GM18519 (cell line): ENCODE measurements around the gene IFT43.
"Not testable (repeated sequence)": the region's sequence is repeated elsewhere in the genome, so short reads cannot be mapped to it uniquely, and the experiment has no call there.

ENCODE experiments used
- ATAC-seq: cut with Tn5 transposase; IDR thresholded peaks from one replicate; pipeline ENCODE4 v1.9.1; 2021; ENCODE audit warnings: mild to moderate bottlenecking, moderate library complexity; ENCODE audit not compliant: unreplicated experiment, low FRiP score

The IFT43 gene

DNA sequence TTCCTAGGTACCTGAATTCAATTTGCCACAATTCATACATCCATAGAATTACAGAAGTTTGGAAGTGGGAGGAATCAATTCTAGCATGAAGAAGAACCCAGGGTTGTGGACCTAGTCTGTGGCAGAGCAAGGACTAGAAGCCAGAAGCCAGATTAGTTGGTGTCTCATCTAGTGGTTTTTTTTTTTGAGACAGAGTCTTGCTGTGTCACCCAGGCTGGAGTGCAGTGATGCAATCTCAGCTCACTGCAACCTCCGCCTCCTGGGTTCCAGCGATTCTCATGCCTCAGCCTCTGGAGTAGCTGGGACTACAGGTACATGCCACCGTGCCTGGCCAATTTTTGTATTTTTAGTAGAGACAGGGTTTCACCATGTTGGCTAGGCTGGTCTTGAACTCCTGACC is 24.1 kb downstream of the IFT43 start:
- not testable (repeated sequence) for ATAC-seq

DNA sequence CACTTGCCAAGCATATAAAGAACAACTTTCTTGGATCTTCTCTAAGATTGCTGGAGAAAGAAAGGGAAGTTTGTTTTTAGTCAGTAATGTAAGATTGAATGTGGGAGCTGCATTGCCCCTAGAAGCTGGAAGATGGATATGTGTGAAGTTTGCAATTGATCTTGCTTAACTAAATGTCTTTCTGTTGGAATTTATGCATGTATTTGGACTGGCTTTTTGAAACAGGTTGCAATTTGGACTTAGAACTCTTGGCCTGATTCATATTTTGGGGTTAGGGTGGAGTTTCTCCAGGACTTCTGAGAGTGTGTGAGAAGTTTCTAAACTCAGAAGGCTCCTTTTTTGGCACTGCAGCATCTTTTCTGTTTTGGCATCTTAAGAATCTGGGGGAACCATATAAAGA is 26.4 kb downstream of the IFT43 start:
- ATAC-seq: no peak

DNA sequence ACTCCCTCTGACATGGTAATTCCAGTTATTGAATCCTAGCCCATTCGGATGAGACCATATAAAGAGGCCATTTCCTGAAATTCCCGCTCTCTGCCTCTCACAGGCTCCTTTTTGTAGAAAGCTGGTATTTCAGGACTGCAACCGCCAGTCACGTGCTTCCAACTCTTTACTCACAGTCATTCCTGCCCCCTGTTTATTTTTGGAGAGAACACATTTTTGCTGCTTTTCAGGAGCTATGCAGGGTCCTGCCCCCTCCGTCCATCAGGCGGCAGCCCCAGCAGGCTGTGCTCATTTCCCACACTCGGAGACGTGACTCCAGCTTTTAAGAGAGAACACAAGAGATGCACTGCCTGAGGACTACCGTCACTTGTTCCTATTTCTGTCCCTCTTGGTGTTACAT is 26.8 kb downstream of the IFT43 start:
- no peak for ATAC-seq

DNA sequence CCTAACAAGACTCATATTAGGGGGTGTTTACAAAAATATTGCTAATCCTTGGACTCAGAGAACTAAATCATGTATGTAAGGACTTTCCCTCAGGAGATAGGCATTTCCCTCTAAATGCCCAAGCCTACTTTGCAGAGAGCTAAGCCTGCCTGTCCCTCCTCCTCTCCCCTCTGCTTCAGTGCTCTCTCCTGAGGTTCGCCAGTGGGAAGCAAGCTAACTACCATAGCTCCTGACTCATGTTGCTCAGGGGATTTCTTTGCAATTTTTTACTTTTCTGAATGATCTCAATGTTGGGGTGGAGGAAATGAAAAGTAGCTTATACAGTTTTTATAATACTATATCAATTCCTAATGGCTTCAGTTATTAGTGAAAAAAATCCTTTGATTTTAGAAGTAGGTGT is 29.6 kb downstream of the IFT43 start:
- ATAC-seq: no peak

DNA sequence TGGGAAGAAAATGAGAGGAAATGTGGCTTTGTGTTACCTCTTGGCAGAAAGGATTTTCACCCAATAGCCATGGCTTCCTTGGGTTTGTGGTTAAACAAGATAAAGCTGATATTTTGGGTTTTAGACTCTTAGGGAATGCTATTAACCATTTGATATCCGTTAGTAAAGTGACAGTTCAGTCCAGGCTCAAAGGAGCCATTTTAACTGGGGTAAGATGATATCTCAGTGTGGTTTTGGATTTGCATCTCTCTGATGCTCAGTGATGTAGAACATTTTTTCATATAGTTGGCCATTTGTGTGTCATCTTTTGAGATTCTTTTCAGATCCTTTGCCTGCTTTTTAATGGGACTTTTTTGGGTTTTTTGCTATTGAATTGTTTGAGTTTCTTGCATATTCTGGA is 30.1 kb downstream of the IFT43 start:
- no peak for ATAC-seq

DNA sequence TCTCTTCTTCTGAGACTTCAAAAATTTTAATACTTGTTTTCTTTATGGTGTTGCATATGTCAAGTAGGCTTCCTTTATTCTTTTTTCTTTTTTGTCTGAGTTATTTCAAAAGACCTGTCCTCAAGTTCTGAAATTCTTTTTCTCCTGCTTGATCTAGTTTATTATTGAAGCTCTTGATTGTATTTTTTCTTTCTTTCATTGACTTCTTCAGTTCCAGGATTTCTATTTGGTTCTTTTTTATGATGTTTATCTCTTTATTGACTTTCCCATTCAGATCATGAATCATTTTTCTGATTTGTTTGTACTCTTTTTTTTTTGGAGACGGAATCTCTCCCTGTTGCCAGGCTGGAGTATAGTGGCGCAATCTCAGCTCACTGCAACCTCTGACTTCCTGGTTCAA is 34.1 kb downstream of the IFT43 start:
- no peak for ATAC-seq

DNA sequence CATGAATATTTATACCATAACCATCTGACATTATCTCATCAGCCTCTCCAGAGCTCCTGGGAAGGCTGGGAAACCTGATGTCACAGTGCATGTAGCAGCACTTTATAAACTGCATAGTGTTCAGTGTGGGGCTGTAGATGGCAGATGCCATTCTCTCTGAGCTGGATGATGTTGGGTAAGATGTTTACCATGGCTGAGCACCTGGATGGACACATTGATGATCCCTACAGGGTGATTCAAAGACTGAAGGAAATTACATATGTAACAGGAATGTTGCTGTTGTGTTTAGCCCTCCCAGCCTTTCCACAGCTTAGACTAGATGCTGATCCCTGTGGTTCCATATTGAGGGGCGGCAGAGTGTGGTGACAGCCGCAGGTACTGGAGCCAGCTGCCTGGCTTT is 37.4 kb downstream of the IFT43 start:
- ATAC-seq: no peak

DNA sequence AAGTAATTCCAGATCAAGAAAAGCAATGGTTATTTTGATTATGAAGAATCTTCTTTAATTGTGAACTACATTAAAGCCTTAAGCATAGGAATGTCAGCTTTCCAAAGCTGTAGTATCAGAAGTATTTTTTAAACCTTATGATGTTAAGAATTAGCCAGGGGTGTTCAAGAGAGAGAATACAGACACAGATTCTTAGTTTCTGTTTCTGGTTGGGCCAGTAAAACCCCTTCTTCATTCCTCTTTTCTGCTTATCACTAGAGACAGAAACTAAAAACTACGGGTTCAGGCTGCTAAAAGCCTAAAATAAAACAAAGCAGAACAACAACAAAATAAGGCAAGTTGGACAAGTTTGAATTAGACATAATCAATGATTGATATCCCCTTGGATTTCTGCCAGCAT is 38.2 kb downstream of the IFT43 start:
- ATAC-seq: no peak

DNA sequence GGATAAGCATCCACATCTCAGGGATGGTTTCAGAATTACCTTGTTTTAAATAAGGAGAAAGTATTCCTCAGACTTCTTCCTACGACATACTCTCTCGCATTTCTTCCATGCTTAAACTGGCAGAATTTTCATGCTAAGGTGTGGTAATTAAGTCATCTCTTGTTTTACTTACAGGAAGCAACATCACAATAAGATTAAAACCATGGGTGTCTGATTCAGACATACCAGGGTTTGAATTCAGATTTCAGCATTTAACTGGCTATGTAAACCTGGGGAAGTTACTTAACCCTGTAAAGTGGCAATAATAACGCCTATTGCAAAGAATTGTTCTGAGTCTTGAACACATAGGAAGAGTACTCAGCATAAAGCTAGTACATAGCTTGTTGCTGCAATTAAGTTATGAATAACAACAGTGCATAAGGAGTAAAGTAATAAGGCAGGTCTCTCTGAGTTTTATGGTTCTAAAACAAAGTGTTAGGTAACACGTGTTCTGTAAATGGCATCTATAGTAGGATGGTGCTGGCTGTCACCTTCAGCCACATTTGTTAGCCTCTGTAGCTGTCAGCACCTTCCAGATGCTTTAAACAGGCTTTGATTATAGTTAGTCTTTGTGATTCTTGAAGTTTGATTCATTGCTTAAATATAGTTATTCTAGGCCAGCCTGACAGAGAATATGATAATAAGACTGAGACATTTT is 38.8 kb downstream of the IFT43 start:
- no peak for ATAC-seq

DNA sequence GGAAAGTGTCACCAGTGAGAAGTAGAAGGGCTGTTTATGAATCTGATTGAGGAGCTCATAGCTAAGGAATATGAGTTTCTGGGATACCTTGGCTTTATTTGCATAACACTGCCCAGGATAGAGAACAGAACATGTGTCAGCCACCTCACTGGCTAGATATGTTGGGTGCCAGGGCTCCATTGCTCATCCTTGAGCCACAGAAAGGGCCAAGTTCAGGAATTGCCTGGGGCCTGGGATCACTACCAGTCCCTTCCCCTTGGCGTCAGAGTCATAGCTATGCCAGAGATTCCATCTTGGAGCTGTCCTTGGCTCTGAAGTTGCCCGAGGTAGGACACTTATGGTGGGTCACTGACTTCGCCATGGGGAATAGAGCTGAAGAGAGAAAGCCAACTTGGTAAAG is 49.0 kb downstream of the IFT43 start:
- ATAC-seq: no peak

DNA sequence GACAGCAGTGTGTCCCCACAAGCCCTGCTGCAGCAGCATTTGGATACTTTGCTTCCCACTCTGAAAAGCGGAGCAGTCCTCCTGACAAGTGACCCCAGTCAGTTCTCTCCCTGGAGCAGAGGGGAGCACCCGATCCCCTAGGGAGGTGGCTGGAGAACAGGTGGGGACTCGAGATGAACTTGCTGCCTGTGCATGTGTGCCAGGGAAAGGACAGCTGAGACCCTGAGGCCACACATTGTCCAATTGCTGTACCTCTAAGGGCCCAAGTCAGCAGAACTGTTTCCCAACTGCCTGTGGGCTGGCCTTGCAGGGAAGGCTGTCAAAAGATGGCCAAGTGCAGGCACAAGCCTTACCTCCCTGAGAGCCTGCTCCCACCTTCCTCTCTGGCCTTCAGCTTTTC is 55.1 kb downstream of the IFT43 start:
- no peak for ATAC-seq

DNA sequence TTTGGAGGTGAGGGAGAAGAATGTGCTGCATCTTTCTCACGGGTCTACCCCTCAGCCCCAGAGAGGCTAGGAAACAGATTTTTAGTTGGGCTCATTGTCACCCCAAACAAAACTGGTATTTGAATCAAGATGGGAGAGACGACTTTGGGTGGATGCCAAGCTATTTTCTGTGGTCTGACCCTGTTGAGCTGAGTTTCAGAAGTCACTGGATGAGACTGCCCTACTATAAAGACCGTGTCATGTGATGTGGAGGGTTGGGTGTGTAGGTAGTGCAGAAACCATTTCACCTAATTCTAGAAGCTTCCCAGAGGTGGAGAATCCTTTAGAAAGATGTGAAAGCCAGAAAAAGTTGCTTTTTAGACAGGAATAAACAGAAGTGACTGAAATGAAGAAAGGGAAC is 60.2 kb downstream of the IFT43 start:
- no peak for ATAC-seq

DNA sequence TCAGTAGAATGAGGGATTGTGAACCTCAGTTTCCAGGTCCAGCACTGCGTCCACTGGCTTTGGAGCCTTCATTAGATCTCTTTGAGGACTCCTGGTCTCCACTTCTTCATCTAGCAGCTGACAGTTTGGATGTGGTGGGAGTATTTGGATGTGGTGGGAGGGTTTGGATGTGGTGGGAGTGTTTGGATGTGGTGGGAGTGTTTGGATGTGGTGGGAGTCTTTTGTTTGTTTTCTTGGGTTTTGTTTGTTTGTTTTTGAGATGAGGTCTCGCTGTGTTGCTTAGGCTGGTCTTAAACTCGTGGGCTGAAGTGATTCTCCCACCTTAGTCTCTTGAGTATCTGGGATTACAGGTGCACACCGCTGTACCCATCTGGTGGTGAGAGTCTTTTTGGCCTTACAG is 64.7 kb downstream of the IFT43 start:
- no peak for ATAC-seq

DNA sequence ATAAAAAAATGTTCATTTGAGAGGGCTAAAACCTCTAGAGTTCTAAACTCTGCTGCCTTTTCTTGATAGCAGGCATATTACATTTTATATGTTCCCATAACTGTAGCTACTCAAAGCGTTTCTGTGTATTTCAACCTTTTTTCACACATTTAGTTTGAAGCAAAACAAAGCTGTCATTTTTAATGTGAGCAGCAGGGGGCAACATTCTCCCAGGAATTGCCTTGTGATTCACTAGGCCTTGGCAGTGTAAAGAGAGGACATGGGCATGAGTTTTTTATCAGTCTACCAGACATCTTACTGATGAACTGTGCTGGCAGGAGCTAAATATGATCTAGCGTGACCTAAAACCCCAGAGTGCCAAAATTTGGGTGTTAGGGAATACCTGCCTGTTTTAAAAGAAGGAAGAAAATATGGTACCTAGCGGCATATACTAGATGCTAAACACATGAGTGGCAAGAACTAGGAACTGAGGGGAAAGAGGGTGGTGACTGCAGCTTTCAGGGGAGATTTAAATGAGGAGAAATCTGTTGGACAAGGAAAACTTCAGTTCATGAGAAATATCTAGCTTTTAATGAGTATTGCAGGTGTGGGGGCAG is 65.3 kb downstream of the IFT43 start:
- ATAC-seq: no peak

DNA sequence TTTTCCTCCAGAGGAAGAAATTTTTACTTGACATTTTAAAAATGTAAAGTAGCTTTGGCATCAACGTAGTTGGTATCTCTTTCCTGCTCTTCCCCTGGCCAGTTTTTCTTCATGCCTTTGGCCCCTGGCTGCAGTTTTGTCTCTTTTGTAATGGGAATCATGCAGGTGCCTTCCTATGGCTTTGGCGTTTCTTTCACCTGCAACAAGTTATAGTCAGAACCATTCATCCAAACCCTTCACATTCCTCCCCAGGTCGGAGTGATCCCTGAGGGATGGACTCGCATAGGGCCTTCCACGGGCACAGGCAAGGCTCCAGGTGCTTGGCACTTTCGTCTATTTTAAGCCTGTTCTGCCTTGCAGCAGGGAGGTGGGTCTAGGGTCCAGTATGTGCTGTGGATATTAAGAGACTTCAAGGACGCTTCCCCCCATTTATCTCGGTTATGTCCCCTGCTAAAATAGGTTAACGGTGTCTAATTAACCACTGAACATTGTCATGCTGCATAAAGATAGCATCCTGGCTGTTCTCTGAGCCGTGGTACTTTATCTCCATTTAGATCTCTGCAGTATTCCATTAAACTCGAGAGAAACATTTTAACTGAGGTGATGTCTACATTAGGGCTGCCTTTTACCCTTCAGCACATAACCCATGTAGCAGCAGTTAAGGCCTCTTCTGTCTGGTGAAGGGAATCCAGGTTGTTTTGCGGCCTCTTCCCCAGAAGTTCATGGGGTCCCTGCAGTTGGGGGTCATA is 66.3 kb downstream of the IFT43 start:
- ATAC-seq: no peak

DNA sequence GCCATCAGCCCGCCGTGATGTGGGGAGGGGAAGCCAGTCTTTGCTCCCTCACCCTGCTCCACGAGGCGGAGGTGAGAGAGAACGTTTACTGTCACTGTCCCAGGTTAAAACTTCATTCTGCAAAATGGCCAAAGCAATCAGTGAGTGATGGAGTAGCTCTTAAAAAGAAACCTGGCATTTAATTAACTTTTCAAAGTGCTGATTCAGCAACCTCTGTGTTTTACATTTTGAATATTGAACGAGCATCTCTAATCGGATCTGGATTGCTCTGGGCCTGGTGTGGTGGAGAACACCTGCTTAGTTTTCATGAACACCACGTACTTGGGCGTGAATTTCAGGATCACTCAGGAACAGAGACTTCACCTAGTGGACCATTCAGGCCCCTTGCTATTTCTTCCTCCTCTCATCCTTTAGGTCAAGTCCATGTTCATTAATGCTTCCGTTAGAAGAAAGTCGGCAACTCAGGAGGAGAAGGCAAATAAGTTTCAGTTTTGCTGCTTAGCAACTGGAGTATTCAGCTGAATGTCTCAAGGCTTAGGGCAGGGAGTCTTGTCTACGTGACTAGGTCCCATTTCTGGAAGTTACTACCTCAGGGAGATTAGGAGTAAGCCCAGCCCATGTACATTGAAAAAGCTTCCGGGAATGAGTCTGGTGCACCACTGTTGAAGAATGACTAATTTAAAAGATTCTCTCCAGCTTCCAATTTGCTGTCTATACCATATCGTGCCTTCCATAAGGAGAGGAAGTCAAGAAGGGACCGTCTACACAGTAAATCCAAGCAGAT is 68.2 kb downstream of the IFT43 start:
- no peak for ATAC-seq

DNA sequence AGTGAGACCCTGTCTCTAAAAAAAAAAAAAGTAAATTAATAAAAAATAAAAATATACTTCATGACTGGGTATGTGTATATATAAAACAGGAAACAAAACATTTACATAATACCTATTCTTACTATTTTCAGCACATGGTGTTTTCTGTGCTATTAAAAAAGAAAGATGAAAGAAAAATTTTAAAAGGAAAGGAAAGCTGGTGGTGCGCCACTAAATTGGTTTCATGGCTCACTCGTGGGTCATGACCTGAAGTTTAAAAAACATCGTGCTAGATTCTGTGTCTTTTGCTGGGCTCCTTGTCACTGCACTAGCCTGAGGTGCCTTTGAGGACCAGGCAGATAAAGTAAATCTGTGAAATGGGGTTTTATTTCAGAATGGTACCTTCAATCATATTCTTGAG is 69.8 kb downstream of the IFT43 start:
- no peak for ATAC-seq

DNA sequence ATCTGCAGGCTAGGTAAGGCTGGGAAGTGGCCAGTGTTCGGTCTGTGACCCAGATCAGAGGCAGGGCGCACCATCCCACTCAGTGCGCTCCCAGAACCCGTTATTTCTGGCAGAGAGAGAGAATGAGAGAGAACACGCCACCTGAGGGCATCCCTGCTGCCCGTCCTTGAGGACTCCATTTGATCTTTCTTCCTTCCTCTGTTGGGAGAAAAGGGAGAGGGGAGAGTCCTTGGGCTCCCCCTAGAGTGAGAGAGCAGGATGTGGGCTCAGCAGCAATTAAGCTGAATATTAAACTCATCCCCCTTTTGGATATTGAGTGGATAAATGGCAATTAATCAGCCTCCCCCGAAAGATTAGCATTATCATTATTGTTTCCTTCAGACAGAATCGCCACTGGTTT is 70.6 kb downstream of the IFT43 start:
- ATAC-seq: no peak

DNA sequence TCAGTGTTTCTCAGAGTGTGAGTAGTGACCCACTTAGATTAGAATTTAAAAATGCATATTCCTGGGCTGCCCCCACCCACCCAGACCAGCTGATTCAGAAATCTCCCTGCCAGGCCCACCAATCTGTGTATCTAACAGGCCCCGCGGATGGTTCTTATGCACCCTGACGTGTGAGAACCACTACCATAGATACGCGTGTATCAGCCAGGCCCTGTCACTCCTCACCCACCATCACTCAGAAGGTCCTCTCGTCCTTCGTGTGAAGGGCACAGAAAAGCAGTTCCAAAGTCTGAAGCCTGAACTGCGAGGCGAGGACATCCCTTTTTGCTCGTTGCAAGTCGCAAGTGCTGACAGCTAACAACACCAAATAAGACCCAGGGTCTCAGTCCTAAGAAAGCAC is 72.4 kb downstream of the IFT43 start:
- no peak for ATAC-seq

DNA sequence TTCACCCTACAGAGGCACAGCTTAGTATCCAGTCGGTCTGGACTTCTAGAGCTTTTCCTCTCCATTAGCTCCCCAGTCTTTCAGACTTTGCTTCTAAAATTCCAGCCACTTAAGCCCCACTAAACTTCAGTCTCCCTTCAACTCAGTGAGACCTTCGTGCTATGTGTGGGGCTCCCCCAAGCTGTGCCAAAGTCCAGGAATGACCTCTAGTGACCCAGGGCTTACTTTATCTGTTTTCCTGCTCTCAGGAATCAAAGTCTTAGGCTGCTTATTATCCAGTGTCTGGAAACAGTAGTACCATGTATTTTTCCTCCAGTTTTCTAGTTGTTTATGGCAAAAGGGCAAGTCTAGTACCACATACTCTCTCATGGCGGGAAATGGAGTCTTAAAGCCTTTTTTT is 77.8 kb downstream of the IFT43 start:
- ATAC-seq: no peak

DNA sequence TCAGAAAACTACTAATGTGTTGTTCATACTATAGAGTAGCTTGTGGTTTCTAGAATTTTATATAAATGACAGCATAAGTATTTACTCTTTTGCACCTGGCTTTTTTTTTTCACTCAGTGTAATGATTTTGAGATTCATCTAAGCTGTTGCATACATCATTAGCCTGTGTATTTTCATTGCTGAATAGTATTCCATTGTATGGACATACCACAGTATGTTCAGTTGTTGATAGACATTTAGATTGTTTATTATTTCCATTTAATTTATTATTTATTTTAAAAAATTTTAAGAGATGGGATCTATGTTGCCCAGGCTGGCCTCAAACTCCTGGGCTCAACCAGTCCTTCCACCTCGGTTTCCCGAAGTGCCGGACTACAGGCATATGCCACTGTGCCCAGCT is 80.0 kb downstream of the IFT43 start:
- ATAC-seq: no peak
